K562 (cell line): ENCODE measurements around the gene LRP2. TPM values are rescaled to one million over a fixed set of nuclear protein-coding genes. Genes with fewer than 3 reads are reported as not detected.

Source experiments
- ATAC-seq: fragments of 200-7000 bp; cut with Tn5 transposase; 3 replicates; pipeline ENCODE4 v1.9.1; 2020; ENCODE audit warnings: moderate library complexity
- BruUV-seq: library from RNA; stranded (reverse); fragments of 400-500 nt; replicated peaks from 2 replicates; lab custom pipeline; 2021; lab: Mats Ljungman, UMichigan
- CTCF ChIA-PET: fragments of 300-600 bp; formaldehyde crosslinking; extraction: SDS; loops from one replicate; lab custom pipeline; 2021; ENCODE audit warnings: low intra/inter-chr PET ratio; lab: Yijun Ruan, JAX
- POLR2A ChIA-PET: fragments of 300-600, 350-650 bp; sonication (Branson Sonifier 250); formaldehyde crosslinking; extraction: SDS; loops from one replicate; lab custom pipeline; 2021; ENCODE audit warnings: antibody characterized with exemption, inconsistent platforms; lab: Yijun Ruan, JAX
- DNase-seq, 4 experiments: peaks; one replicate each; pipeline versions ENCODE4 v3.0.0 to v3.0.0-alpha.2; 2011 to 2018; ENCODE audit warnings: low spot score in 3 of 4, mixed read lengths in 3 of 4; ENCODE audit errors: extremely low read depth in 1 of 4
- FAIRE-seq: peaks from 2 replicates; lab custom pipeline; 2011; peaks lifted over from hg19 to GRCh38; lab: Jason Lieb, UNC
- H2AFZ ChIP-seq: 2 replicates; pipeline ENCODE4 v1.6.0; 2011; ENCODE audit warnings: low read depth, low read length, control low read depth, inconsistent platforms
- H3K27ac ChIP-seq: fragments of 200-600 bp; 3 replicates; pipeline ENCODE4 v1.8.0; 2011; ENCODE audit warnings: low read depth, mild to moderate bottlenecking, control low read depth, inconsistent platforms, low read length, moderate library complexity, mixed read lengths; ENCODE audit errors: extremely low read depth
- H3K27me3 ChIP-seq, 2 experiments: fragments of 300-600 bp in 1 of 2; 2 replicates in 1 of 2; 3 replicates in 1 of 2; pipeline versions ENCODE4 v1.6.0 to v1.8.0; 2011; ENCODE audit warnings: inconsistent platforms in 2 of 2, low read length in 2 of 2, mild to moderate bottlenecking in 1 of 2, mixed read lengths in 1 of 2, moderate library complexity in 1 of 2; ENCODE audit not compliant: control insufficient read depth in 2 of 2, insufficient read depth in 2 of 2
- H3K36me3 ChIP-seq: fragments of 300-600 bp; 3 replicates; pipeline ENCODE4 v1.8.0; 2011; ENCODE audit warnings: mild to moderate bottlenecking, low read length, inconsistent platforms; ENCODE audit not compliant: control insufficient read depth, insufficient read depth
- H3K4me1 ChIP-seq, 2 experiments: fragments of 200-600 bp in 1 of 2; replicated peaks in 1 of 2; 2 replicates in 1 of 2; 3 replicates in 1 of 2; pipeline versions ENCODE4 v1.5.1 to v1.8.0; 2011; ENCODE audit warnings: inconsistent platforms in 2 of 2, low read length in 2 of 2, mild to moderate bottlenecking in 1 of 2, mixed read lengths in 1 of 2, moderate library complexity in 1 of 2; ENCODE audit not compliant: control insufficient read depth in 2 of 2, insufficient read depth in 2 of 2
- H3K4me2 ChIP-seq: 2 replicates; pipeline ENCODE4 v1.6.1; 2011; ENCODE audit warnings: low read length, control low read depth, inconsistent platforms, mixed read lengths; ENCODE audit not compliant: insufficient read depth
- H3K4me3 ChIP-seq: fragments of 200-600 bp; sonication (generic), shearing (Covaris generic); 2 replicates; pipeline ENCODE4 v1.5.1; 2016; ENCODE audit warnings: control low read depth, inconsistent platforms
- H3K79me2 ChIP-seq: fragments of 200-600 bp; 3 replicates; pipeline ENCODE4 v1.8.0; 2011; ENCODE audit warnings: low read length, inconsistent platforms; ENCODE audit not compliant: control insufficient read depth, insufficient read depth
- H3K9ac ChIP-seq, 2 experiments: 2 replicates each; pipeline versions ENCODE4 v1.6.0 to v1.6.1; 2011; ENCODE audit warnings: low read depth in 2 of 2, low read length in 2 of 2, control low read depth in 1 of 2, inconsistent platforms in 1 of 2, mild to moderate bottlenecking in 1 of 2, mixed read lengths in 1 of 2; ENCODE audit not compliant: insufficient read depth in 1 of 2
- H3K9me1 ChIP-seq: one replicate; pipeline ENCODE4 v1.6.0; 2011; ENCODE audit warnings: inconsistent platforms, mild to moderate bottlenecking, low read length, moderate library complexity; ENCODE audit not compliant: control insufficient read depth, insufficient read depth
- H3K9me3 ChIP-seq: replicated peaks from 2 replicates; pipeline ENCODE4 v1.5.1; 2011; ENCODE audit warnings: low read depth, low read length, inconsistent platforms; ENCODE audit not compliant: control insufficient read depth, insufficient read depth
- H4K20me1 ChIP-seq: replicated peaks from 2 replicates; pipeline ENCODE4 v1.6.1; 2011; ENCODE audit warnings: low read length, inconsistent platforms, mixed read lengths; ENCODE audit not compliant: control insufficient read depth, insufficient read depth
- CEBPB ChIP-seq: fragments of 450-650 bp; IDR thresholded peaks from 2 replicates; pipeline ENCODE4 v1.6.1; 2016; ENCODE audit warnings: missing genetic modification characterization, missing compliant biosample characterization
- CEBPG ChIP-seq, 3 experiments: fragments of 200-800 bp in 1 of 3; sonication (Bioruptor generic) in 1 of 3; sonication (generic) in 1 of 3; formaldehyde crosslinking in 1 of 3; IDR thresholded peaks in 2 of 3; conservative IDR thresholded peaks in 1 of 3; 2 replicates each; pipeline versions ENCODE4 v1.6.1 to v1.8.0; 2016 to 2022; ENCODE audit warnings: missing compliant biosample characterization in 2 of 3, missing genetic modification characterization in 2 of 3, mild to moderate bottlenecking in 1 of 3, missing genetic modification reagents in 1 of 3
- NRF1 ChIP-seq, 2 experiments: fragments of 450-650 bp; IDR thresholded peaks in 1 of 2; conservative IDR thresholded peaks in 1 of 2; 2 replicates each; pipeline ENCODE4 v1.6.1; 2014; ENCODE audit warnings: mild to moderate bottlenecking in 2 of 2
- TAF7 ChIP-seq: fragments of 450-650 bp; IDR thresholded peaks from 2 replicates; pipeline ENCODE4 v1.6.1; 2016; ENCODE audit warnings: missing genetic modification characterization, missing compliant biosample characterization
- WGBS: fragments of 100-300 bp; shearing (Covaris generic); methylation state at CpG from one replicate; pipeline ENCODE4 v1.1.6; 2016; ENCODE audit warnings: low coverage, mixed read lengths; ENCODE audit not compliant: insufficient coverage; ENCODE audit errors: missing lambda C conversion rate; 5-methylcytosine and 5-hydroxymethylcytosine counted together
- in situ Hi-C: fragments of 300-500 bp; cut with MboI; formaldehyde crosslinking; loops from 4 replicates; pipeline ENCODE4 v1.15.0; 2018; ENCODE audit warnings: inconsistent platforms, mixed read lengths
- intact Hi-C: fragments of 100-400 bp; cut with micrococcal nuclease; formaldehyde crosslinking; loops from 2 replicates; pipeline ENCODE4 v1.14.2; 2022
- polyA plus RNA-seq, 8 experiments: library from polyadenylated mRNA; depleted of rRNA in 4 of 8; stranded (reverse) in 5 of 8; unstranded in 3 of 8; fragments of >200 nt; fragmentation: Nextera tagmentation in 2 of 8; fragmentation: Illumina TruSeq in 1 of 8; extraction: Ambion mirVana in 2 of 8; extraction: Trizol in 1 of 8; gene quantifications; 2 replicates each; pipeline versions ENCODE4 v1.2.1 to v1.2.3, GENCODE V29; 2011 to 2014; ENCODE audit warnings: inconsistent platforms in 1 of 8, missing spikeins in 1 of 8
- total RNA-seq, 7 experiments: library from RNA; depleted of rRNA in 6 of 7; stranded (reverse); fragments of >200 nt in 6 of 7; fragmentation: Illumina TruSeq in 2 of 7; extraction: Trizol in 2 of 7; gene quantifications; 2 replicates each; pipeline versions ENCODE4 v1.2.1 to v1.2.3, GENCODE V29; 2011 to 2021; ENCODE audit warnings: low replicate concordance in 1 of 7

LRP2 gene
- total and polyA plus RNA-seq, 9 of the 15 experiments (the other 6 are each of a cell fraction or from before 2014, with no cell fraction given) = 0.04 to 0.18 (median 0.11) TPM; not detected in 1

- BruUV-seq = no TSS peak
- Histone ChIP-seq H3K79me2 (no peaks in the 10 kb centered on the region), H4K20me1 (no peaks in the 10 kb centered on the region), H3K9me3 (no peaks in the 10 kb centered on the region), H3K4me1 (no peaks in the 10 kb centered on the region; a peak in 1 of 5 replicates), H3K9me1 (no peaks in the 10 kb centered on the region), H2AFZ (no peak overlapping the region), H3K4me3 (no peak overlapping the region), H3K36me3 (no peaks in the 10 kb centered on the region), H3K27ac (no peak overlapping the region)
- CTCF ChIA-PET = interaction anchor here (0.6 kb wide), 1 partner anchor 310 kb away, joined by 3 read pairs; no protein-coding TSS in a partner anchor
- DNase-seq (no peak), ATAC-seq (no peak)
- intact Hi-C loops = no loop called here
- POLR2A ChIA-PET = no interaction called here
- TF ChIP-seq CEBPG (CRISPR knock-in tag; IDR thresholded peaks at IDR 0.05) (no peak), CEBPG (tag; conservative IDR thresholded peaks at IDR 0.05 in 1 of 2, IDR thresholded peaks at IDR 0.05 in 1 of 2) (peak; percentile 54 to 61; a peak in 2 of 4 replicates), CEBPB (tag) (peak; percentile 61), NRF1 (conservative IDR thresholded peaks at IDR 0.05 in 1 of 2, IDR thresholded peaks at IDR 0.05 in 1 of 2) (no peak)
- TF ChIP-seq, all 486 proteins: peak for 2
- no peak overlapping the region for H3K4me2 ChIP-seq
- H3K27me3 ChIP-seq = peaks cover 15 to 16% of the 10 kb centered on the region in 2 experiments; a peak in 4 of 5 replicates
- no peak for FAIRE-seq
- in situ Hi-C loops = no loop called here
- no peak overlapping the region for H3K9ac ChIP-seq
- WGBS = 3% methylated on average over 2 of the region's 2 CpGs
Observed at GRCh38 chr2:169230204-169230603, 132.1 kb downstream of the LRP2 start.

GRCh38 chr2:169229590-169229989, 132.7 kb downstream of the LRP2 start:
- DNase-seq (no peak), FAIRE-seq (no peak), ATAC-seq (no peak)
- no TSS peak for BruUV-seq
- H3K27me3 ChIP-seq = peaks cover 15 to 16% of the 10 kb centered on the region in 2 experiments; a peak in 4 of 5 replicates
- H3K9ac ChIP-seq = no peak overlapping the region
- in situ Hi-C loops = loop anchor here (10.0 kb wide), 1 partner anchor 885 kb away; no protein-coding TSS in a partner anchor
- intact Hi-C loops = loop anchor here (10.0 kb wide), 1 partner anchor 165 kb away; no protein-coding TSS in a partner anchor
- H4K20me1 ChIP-seq = no peaks in the 10 kb centered on the region
- no peak overlapping the region for H3K4me3 ChIP-seq
- H3K79me2 ChIP-seq = no peaks in the 10 kb centered on the region
- TF ChIP-seq TAF7 (no peak), CEBPB (tag) (peak; percentile 72), CEBPG (CRISPR knock-in tag; IDR thresholded peaks at IDR 0.05) (no peak), CEBPG (tag; conservative IDR thresholded peaks at IDR 0.05 in 1 of 2, IDR thresholded peaks at IDR 0.05 in 1 of 2) (peak in 1 of 2 experiments; percentile 79; a peak in 2 of 4 replicates)
- H3K27ac ChIP-seq = no peak overlapping the region
- no peaks in the 10 kb centered on the region for H3K9me3 ChIP-seq
- ChIA-PET POLR2A (no interaction called here), CTCF (interaction anchor here (0.6 kb wide), 1 partner anchor 310 kb away, joined by 3 read pairs; no protein-coding TSS in a partner anchor)
- H3K4me2 ChIP-seq = no peak overlapping the region
- no peak overlapping the region for H2AFZ ChIP-seq
- no peaks in the 10 kb centered on the region for H3K9me1 ChIP-seq
- no peaks in the 10 kb centered on the region for H3K36me3 ChIP-seq
- H3K4me1 ChIP-seq = no peaks in the 10 kb centered on the region; a peak in 1 of 5 replicates
